DMS114 treated with DMSO at 0.1 percent for 48 hours (cell line): Measurements from ENCODE around the gene PLET1.

Experiments
- DNase-seq: peaks from one replicate; lab custom pipeline; 2025; ENCODE audit not compliant: unreplicated experiment; lab: John Stamatoyannopoulos, UW

PLET1 gene

GRCh38 chr11:112260490-112260889 lies at the start of gene PLET1:
PLET1 (minus strand) TSS chr11:112260860; CDS start chr11:112260589, 271 bp downstream.
- no peak for DNase-seq

- no peak for DNase-seq
Observed at GRCh38 chr11:112310419-112310818, 49.8 kb upstream of the PLET1 start.

GRCh38 chr11:112308651-112309050 lies 48.0 kb upstream of the PLET1 start:
- no peak for DNase-seq

GRCh38 chr11:112307616-112308015 lies 47.0 kb upstream of the PLET1 start:
- no peak for DNase-seq

- DNase-seq = no peak
Observed at GRCh38 chr11:112306230-112306629, 45.6 kb upstream of the PLET1 start.

- no peak for DNase-seq
Observed at GRCh38 chr11:112304914-112305313, 44.3 kb upstream of the PLET1 start.

- DNase-seq = no peak
Observed at GRCh38 chr11:112303616-112304015, 43.0 kb upstream of the PLET1 start.

GRCh38 chr11:112302226-112302868 lies 41.7 kb upstream of the PLET1 start:
- no peak for DNase-seq

- DNase-seq = no peak
Observed at GRCh38 chr11:112300094-112300786, 39.6 kb upstream of the PLET1 start.

- DNase-seq = no peak
Observed at GRCh38 chr11:112298535-112298934, 37.9 kb upstream of the PLET1 start.

GRCh38 chr11:112297248-112297866 lies 36.7 kb upstream of the PLET1 start:
- DNase-seq = no peak

GRCh38 chr11:112296044-112296443 lies 35.4 kb upstream of the PLET1 start:
- DNase-seq = no peak

GRCh38 chr11:112294688-112295340 lies 34.2 kb upstream of the PLET1 start:
- no peak for DNase-seq

GRCh38 chr11:112293614-112294013 lies 33.0 kb upstream of the PLET1 start:
- no peak for DNase-seq

GRCh38 chr11:112292785-112293407 lies 32.2 kb upstream of the PLET1 start:
- no peak for DNase-seq

- DNase-seq = no peak
Observed at GRCh38 chr11:112292188-112292587, 31.5 kb upstream of the PLET1 start.

GRCh38 chr11:112291191-112291590 lies 30.5 kb upstream of the PLET1 start:
- no peak for DNase-seq

GRCh38 chr11:112290493-112290850 lies 29.8 kb upstream of the PLET1 start:
- no peak for DNase-seq

- DNase-seq = peak; percentile 26
Observed at GRCh38 chr11:112289588-112290492, 29.2 kb upstream of the PLET1 start.

GRCh38 chr11:112288021-112288420 lies 27.4 kb upstream of the PLET1 start:
- DNase-seq = no peak
